Activated B cell treated with CpG ODN at 0.5 μM for 24 hours (primary cell): ENCODE results near the gene UNCX. TPM values are rescaled to one million over a fixed set of nuclear protein-coding genes. Genes with fewer than 3 reads are reported as not detected.

Experiments used
- ATAC-seq: fragments of 200-7000 bp; cut with Tn5 transposase; one replicate; pipeline ENCODE4 v1.10.0; 2021; ENCODE audit warnings: low read depth, mild to moderate bottlenecking, moderate library complexity
- CTCF ChIA-PET: fragments of 350-600 bp; sonication (Branson Sonifier 250); formaldehyde crosslinking; loops from one replicate; lab custom pipeline; 2021; ENCODE audit warnings: antibody characterized with exemption; lab: Charles Lee
- POLR2A ChIA-PET: fragments of 350-600 bp; sonication (Branson Sonifier 250); formaldehyde crosslinking; loops from one replicate; lab custom pipeline; 2021; ENCODE audit warnings: antibody characterized with exemption; lab: Charles Lee
- DNase-seq: peaks from one replicate; pipeline ENCODE4 v3.0.0; 2022
- H3K27ac Mint-ChIP-seq: one replicate; pipeline ENCODE4 v1.8.0; 2020; ENCODE audit warnings: mixed read lengths
- H3K27me3 Mint-ChIP-seq: one replicate; pipeline ENCODE4 v1.8.0; 2021; ENCODE audit warnings: mixed read lengths
- H3K36me3 Mint-ChIP-seq: one replicate; pipeline ENCODE4 v1.8.0; 2021; ENCODE audit warnings: low read depth, mixed read lengths
- H3K4me1 Mint-ChIP-seq: one replicate; pipeline ENCODE4 v1.8.0; 2021; ENCODE audit warnings: mixed read lengths
- H3K4me3 Mint-ChIP-seq: one replicate; pipeline ENCODE4 v1.8.0; 2020; ENCODE audit warnings: mild to moderate bottlenecking, mixed read lengths
- H3K9me3 Mint-ChIP-seq: one replicate; pipeline ENCODE4 v1.8.0; 2020; ENCODE audit warnings: mixed read lengths
- intact Hi-C: fragments of 100-400 bp; cut with micrococcal nuclease; formaldehyde crosslinking; loops from one replicate; pipeline ENCODE4 v1.15.1; 2024
- total RNA-seq: library from RNA; stranded (reverse); gene quantifications from 2 replicates; pipeline ENCODE4 v1.2.3, GENCODE V29; 2022
- TF ChIP-seq, protein P1 (sequence below): fragments of 200-600 bp; IDR thresholded peaks from one replicate; pipeline ENCODE4 v1.8.0; 2022; ENCODE audit warnings: antibody characterized with exemption, mild to moderate bottlenecking

Gene UNCX
- total RNA-seq, 1 donor from 2014 or later: not detected

- H3K27ac Mint-ChIP-seq: no peak overlapping the region
- no peak for ATAC-seq
- intact Hi-C loops: loop anchor here (2.0 kb wide), 2 partner anchors 17 to 189 kb away; no protein-coding TSS in a partner anchor
- H3K9me3 Mint-ChIP-seq: no peaks in the 10 kb centered on the region
- no peak for DNase-seq
- POLR2A ChIA-PET: no interaction called here
- peaks cover 51% of the 10 kb centered on the region for H3K27me3 Mint-ChIP-seq
- H3K36me3 Mint-ChIP-seq: no peaks in the 10 kb centered on the region
- H3K4me1 Mint-ChIP-seq: peaks cover 7% of the 10 kb centered on the region
- no peak overlapping the region for H3K4me3 Mint-ChIP-seq
- TF ChIP-seq, protein P1, sequence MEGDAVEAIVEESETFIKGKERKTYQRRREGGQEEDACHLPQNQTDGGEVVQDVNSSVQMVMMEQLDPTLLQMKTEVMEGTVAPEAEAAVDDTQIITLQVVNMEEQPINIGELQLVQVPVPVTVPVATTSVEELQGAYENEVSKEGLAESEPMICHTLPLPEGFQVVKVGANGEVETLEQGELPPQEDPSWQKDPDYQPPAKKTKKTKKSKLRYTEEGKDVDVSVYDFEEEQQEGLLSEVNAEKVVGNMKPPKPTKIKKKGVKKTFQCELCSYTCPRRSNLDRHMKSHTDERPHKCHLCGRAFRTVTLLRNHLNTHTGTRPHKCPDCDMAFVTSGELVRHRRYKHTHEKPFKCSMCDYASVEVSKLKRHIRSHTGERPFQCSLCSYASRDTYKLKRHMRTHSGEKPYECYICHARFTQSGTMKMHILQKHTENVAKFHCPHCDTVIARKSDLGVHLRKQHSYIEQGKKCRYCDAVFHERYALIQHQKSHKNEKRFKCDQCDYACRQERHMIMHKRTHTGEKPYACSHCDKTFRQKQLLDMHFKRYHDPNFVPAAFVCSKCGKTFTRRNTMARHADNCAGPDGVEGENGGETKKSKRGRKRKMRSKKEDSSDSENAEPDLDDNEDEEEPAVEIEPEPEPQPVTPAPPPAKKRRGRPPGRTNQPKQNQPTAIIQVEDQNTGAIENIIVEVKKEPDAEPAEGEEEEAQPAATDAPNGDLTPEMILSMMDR: no peak
- CTCF ChIA-PET: no interaction called here
Measured at GRCh38 chr7:1243964-1244416, 11.3 kb downstream of the UNCX start.

GRCh38 chr7:1244700-1245523 is 12.2 kb downstream of the UNCX start:
- H3K27me3 Mint-ChIP-seq: peaks cover 47% of the 10 kb centered on the region
- no peaks in the 10 kb centered on the region for H3K9me3 Mint-ChIP-seq
- intact Hi-C loops: loop anchor here (2.0 kb wide), 1 partner anchor 18 kb away; no protein-coding TSS in a partner anchor
- H3K36me3 Mint-ChIP-seq: no peaks in the 10 kb centered on the region
- no peak for DNase-seq
- POLR2A ChIA-PET: no interaction called here
- peaks cover 7% of the 10 kb centered on the region for H3K4me1 Mint-ChIP-seq
- no peak for ATAC-seq
- CTCF ChIA-PET: no interaction called here
- H3K27ac Mint-ChIP-seq: no peak overlapping the region
- no peak overlapping the region for H3K4me3 Mint-ChIP-seq
- TF ChIP-seq, protein P1: no peak

DNA sequence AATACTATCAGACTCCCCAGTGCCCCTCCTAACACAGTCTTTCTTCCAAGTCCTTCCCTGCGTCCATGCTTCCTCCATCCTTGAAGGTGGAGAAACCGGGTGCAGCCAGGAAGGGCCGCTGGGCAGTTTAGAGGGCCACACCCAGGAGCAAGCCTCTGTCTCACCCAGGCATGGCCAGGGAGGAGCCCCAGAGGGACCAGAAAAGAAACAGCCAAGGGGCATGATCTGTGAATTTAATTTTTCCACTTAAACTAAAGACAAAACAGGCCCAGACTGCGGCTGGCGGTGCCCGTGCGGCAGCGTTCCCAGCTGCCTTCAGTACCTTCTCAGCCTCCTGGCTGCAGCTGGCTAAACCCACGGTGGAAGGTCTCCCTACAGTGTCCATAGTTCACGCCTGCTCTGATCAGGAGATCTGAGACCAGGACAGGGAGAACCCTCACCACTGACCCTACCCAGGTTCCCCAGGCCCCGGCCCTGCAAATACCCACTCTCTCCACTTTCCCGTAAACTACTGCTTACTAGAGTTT is 12.9 kb downstream of the UNCX start:
- TF ChIP-seq, protein P1: no peak
- CTCF ChIA-PET: no interaction called here
- DNase-seq: no peak
- H3K4me3 Mint-ChIP-seq: no peak overlapping the region
- no peaks in the 10 kb centered on the region for H3K36me3 Mint-ChIP-seq
- peaks cover 7% of the 10 kb centered on the region for H3K4me1 Mint-ChIP-seq
- POLR2A ChIA-PET: no interaction called here
- ATAC-seq: no peak
- no peak overlapping the region for H3K27ac Mint-ChIP-seq
- no peaks in the 10 kb centered on the region for H3K9me3 Mint-ChIP-seq
- intact Hi-C loops: loop anchor here (2.0 kb wide), 1 partner anchor 19 kb away; no protein-coding TSS in a partner anchor
- H3K27me3 Mint-ChIP-seq: peaks cover 52% of the 10 kb centered on the region

- intact Hi-C loops: no loop called here
- Mint-ChIP-seq H3K27ac (no peak overlapping the region), H3K27me3 (peaks cover 57% of the 10 kb centered on the region), H3K4me1 (peaks cover 7% of the 10 kb centered on the region), H3K9me3 (no peaks in the 10 kb centered on the region), H3K4me3 (no peak overlapping the region), H3K36me3 (no peaks in the 10 kb centered on the region)
- POLR2A ChIA-PET: no interaction called here
- CTCF ChIA-PET: no interaction called here
- TF ChIP-seq, protein P1: no peak
- DNase-seq (no peak), ATAC-seq (no peak)
Measured at GRCh38 chr7:1246160-1246870, 13.6 kb downstream of the UNCX start.
